ENCODE data around the gene BECN2.

The BECN2 gene

DNA sequence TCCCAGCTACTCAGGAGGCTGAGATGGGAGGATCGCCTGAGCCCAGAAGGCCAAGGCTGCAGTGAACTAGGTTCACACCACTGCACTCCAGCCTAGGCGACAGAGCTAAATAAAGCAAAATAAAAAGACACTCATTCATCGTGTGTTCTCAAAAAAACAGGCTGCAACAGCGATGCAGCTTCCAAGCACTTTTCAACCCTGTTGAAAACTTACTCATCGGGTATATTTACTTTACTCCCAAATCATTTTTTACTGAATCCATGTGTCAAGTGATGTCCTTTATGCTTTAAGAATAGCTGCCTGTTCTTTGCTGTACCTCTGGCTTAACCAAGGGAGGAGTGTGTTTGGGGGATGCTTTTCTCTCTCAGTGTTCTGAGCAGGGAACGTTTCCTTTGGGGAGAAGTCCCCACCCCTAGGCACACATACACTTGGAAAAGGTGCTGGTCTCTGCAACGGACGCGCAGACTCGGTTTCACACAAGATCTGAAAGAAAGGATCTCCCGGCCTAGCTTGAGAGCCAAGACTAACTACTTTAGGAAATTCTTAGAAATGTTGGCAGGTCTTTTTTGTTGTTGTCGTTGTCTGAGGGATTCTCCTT is 39.9 kb downstream of the BECN2 start:
- Histone ChIP-seq H3K9me3 (ENCODE audit: control insufficient read depth, low read length) (no peaks in the 10 kb centered on the region), H3K4me2 (ENCODE audit: low read length, poor library complexity, severe bottlenecking) (no peak overlapping the region), H3K27ac (ENCODE audit: low read length, poor library complexity, severe bottlenecking) (no peak overlapping the region), H3K18ac (ENCODE audit: low read depth in 1 of 2, low read length in 2 of 2) (no peak overlapping the region), H2AFZ (ENCODE audit: low read depth, low read length) (no peak overlapping the region), H2BK5ac (ENCODE audit: low read depth, low read length, poor library complexity, severe bottlenecking) (no peak overlapping the region), H3K36me3 (ENCODE audit: control insufficient read depth in 1 of 2, insufficient read depth in 2 of 2, low read depth in 1 of 2, low read length in 2 of 2) (no peaks in the 10 kb centered on the region), H2BK12ac (ENCODE audit: low read length in 2 of 2) (no peak overlapping the region), H2BK120ac (ENCODE audit: low read depth, low read length) (no peak overlapping the region), H3K79me1 (replicated peaks; ENCODE audit: low read length, poor library complexity, severe bottlenecking) (no peaks in the 10 kb centered on the region), H3K4ac (ENCODE audit: low read depth in 1 of 2, low read length in 2 of 2) (no peak overlapping the region), H2BK15ac (ENCODE audit: low read depth, poor library complexity, severe bottlenecking) (no peak overlapping the region), H3K14ac (ENCODE audit: low read length in 2 of 2) (no peak overlapping the region), H2AK5ac (ENCODE audit: low read length, severe bottlenecking) (peak overlapping the region; percentile 81), H4K8ac (ENCODE audit: low read length) (no peak overlapping the region), H3K4me1 (ENCODE audit: control insufficient read depth, insufficient read depth, low read depth, low read length) (peaks cover 6% of the 10 kb centered on the region), H4K91ac (ENCODE audit: low read length) (no peak overlapping the region), H3K9ac (ENCODE audit: low read length) (peak overlapping the region; percentile 41), H3K27me3 (ENCODE audit: control insufficient read depth in 1 of 2, insufficient read depth in 1 of 2, low read length in 2 of 2) (no peaks in the 10 kb centered on the region), H3K23ac (ENCODE audit: low read length in 2 of 2) (no peak overlapping the region), H3K4me3 (ENCODE audit: insufficient read depth in 1 of 2, low read depth in 1 of 2, low read length in 2 of 2) (no peak overlapping the region)
- 91% methylated on average over 8 of the region's 12 CpGs for WGBS
- DNase-seq: no peak

GRCh38 chr1:241998412-241998921 is 40.9 kb downstream of the BECN2 start:
- no peaks in the 10 kb centered on the region for H3K9me3 ChIP-seq (ENCODE audit: control insufficient read depth, low read length)
- H4K91ac ChIP-seq (ENCODE audit: low read length): no peak overlapping the region
- no peak overlapping the region for H2BK5ac ChIP-seq (ENCODE audit: low read depth, low read length, poor library complexity, severe bottlenecking)
- H3K36me3 ChIP-seq (ENCODE audit: control insufficient read depth in 1 of 2, insufficient read depth in 2 of 2, low read depth in 1 of 2, low read length in 2 of 2): no peaks in the 10 kb centered on the region
- H3K27me3 ChIP-seq (ENCODE audit: control insufficient read depth in 1 of 2, insufficient read depth in 1 of 2, low read length in 2 of 2): no peaks in the 10 kb centered on the region
- H3K4me1 ChIP-seq (ENCODE audit: control insufficient read depth, insufficient read depth, low read depth, low read length): peaks cover 5% of the 10 kb centered on the region
- H3K23ac ChIP-seq (ENCODE audit: low read length in 2 of 2): no peak overlapping the region
- H3K4me3 ChIP-seq (ENCODE audit: insufficient read depth in 1 of 2, low read depth in 1 of 2, low read length in 2 of 2): peak overlapping the region; percentile 28 to 66
- H3K4ac ChIP-seq (ENCODE audit: low read depth in 1 of 2, low read length in 2 of 2): no peak overlapping the region
- peak overlapping the region; percentile 73 for H3K27ac ChIP-seq (ENCODE audit: low read length, poor library complexity, severe bottlenecking)
- H2AFZ ChIP-seq (ENCODE audit: low read depth, low read length): no peak overlapping the region
- WGBS: 17% methylated on average over 17 of the region's 20 CpGs
- H2AK5ac ChIP-seq (ENCODE audit: low read length, severe bottlenecking): no peak overlapping the region
- H3K9ac ChIP-seq (ENCODE audit: low read length): peak overlapping the region; percentile 81
- no peak overlapping the region for H3K14ac ChIP-seq (ENCODE audit: low read length in 2 of 2)
- no peak overlapping the region for H2BK12ac ChIP-seq (ENCODE audit: low read length in 2 of 2)
- no peak overlapping the region for H4K8ac ChIP-seq (ENCODE audit: low read length)
- H2BK15ac ChIP-seq (ENCODE audit: low read depth, poor library complexity, severe bottlenecking): no peak overlapping the region
- DNase-seq: peak; percentile 68
- H2BK120ac ChIP-seq (ENCODE audit: low read depth, low read length): no peak overlapping the region
- H3K18ac ChIP-seq (ENCODE audit: low read depth in 1 of 2, low read length in 2 of 2): no peak overlapping the region
- no peaks in the 10 kb centered on the region for H3K79me1 ChIP-seq (replicated peaks; ENCODE audit: low read length, poor library complexity, severe bottlenecking)
- peak overlapping the region; percentile 37 for H3K4me2 ChIP-seq (ENCODE audit: low read length, poor library complexity, severe bottlenecking)

DNA sequence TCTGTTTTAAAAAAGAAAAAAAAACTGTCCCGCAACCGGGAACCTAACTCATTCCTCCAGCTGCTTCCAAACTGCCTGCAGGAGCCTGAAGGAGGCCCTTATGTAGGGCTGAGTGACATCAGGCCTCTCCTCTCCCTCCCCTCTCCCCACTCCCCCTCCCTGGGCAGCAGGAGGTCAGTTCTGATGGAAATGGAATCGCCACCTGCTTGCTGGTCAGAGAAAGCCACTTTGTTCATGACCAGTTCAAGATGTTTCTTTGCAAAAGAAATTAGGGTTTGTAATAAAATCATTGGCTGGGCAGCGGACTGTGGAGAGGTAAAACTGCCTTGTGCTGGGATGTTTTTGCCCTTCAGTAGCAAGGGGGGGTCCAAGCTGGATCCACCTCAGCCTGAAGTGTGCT is 41.5 kb downstream of the BECN2 start, which contains the start of gene MAP1LC3C:
MAP1LC3C (minus strand) TSS at position 73 of the 400 bp plus-strand sequence. CDS start 90 bp downstream, outside the sequence.
- Histone ChIP-seq H3K14ac (ENCODE audit: low read length in 2 of 2) (no peak within 1 kb of the TSS), H3K27me3 (ENCODE audit: control insufficient read depth in 1 of 2, insufficient read depth in 1 of 2, low read length in 2 of 2) (no peaks in the 10 kb centered on the region), H2AFZ (ENCODE audit: low read depth, low read length) (no peak within 1 kb of the TSS), H3K18ac (ENCODE audit: low read depth in 1 of 2, low read length in 2 of 2) (no peak within 1 kb of the TSS), H3K4ac (ENCODE audit: low read depth in 1 of 2, low read length in 2 of 2) (no peak within 1 kb of the TSS), H3K36me3 (ENCODE audit: control insufficient read depth in 1 of 2, insufficient read depth in 2 of 2, low read depth in 1 of 2, low read length in 2 of 2) (no peaks in the 10 kb centered on the region), H3K9ac (ENCODE audit: low read length) (peak within 1 kb of the TSS; percentile 81), H3K4me2 (ENCODE audit: low read length, poor library complexity, severe bottlenecking) (peak within 1 kb of the TSS; percentile 37), H3K9me3 (ENCODE audit: control insufficient read depth, low read length) (no peaks in the 10 kb centered on the region), H2AK5ac (ENCODE audit: low read length, severe bottlenecking) (no peak within 1 kb of the TSS), H2BK15ac (ENCODE audit: low read depth, poor library complexity, severe bottlenecking) (no peak within 1 kb of the TSS), H2BK5ac (ENCODE audit: low read depth, low read length, poor library complexity, severe bottlenecking) (no peak within 1 kb of the TSS), H2BK120ac (ENCODE audit: low read depth, low read length) (no peak within 1 kb of the TSS), H3K79me1 (replicated peaks; ENCODE audit: low read length, poor library complexity, severe bottlenecking) (no peaks in the 10 kb centered on the region), H4K8ac (ENCODE audit: low read length) (no peak within 1 kb of the TSS), H4K91ac (ENCODE audit: low read length) (no peak within 1 kb of the TSS), H3K4me1 (ENCODE audit: control insufficient read depth, insufficient read depth, low read depth, low read length) (peaks cover 4% of the 10 kb centered on the region), H2BK12ac (ENCODE audit: low read length in 2 of 2) (no peak within 1 kb of the TSS), H3K27ac (ENCODE audit: low read length, poor library complexity, severe bottlenecking) (peak within 1 kb of the TSS; percentile 73), H3K4me3 (ENCODE audit: insufficient read depth in 1 of 2, low read depth in 1 of 2, low read length in 2 of 2) (peak within 1 kb of the TSS; percentile 28 to 66), H3K23ac (ENCODE audit: low read length in 2 of 2) (no peak within 1 kb of the TSS)
- 23% methylated on average over 4 of the region's 4 CpGs for WGBS
- no peak for DNase-seq

GRCh38 chr1:242000434-242000833 is 42.9 kb downstream of the BECN2 start:
- no peak overlapping the region for H2BK12ac ChIP-seq (ENCODE audit: low read length in 2 of 2)
- peaks cover 6% of the 10 kb centered on the region for H3K4me1 ChIP-seq (ENCODE audit: control insufficient read depth, insufficient read depth, low read depth, low read length)
- H3K14ac ChIP-seq (ENCODE audit: low read length in 2 of 2): no peak overlapping the region
- H3K23ac ChIP-seq (ENCODE audit: low read length in 2 of 2): no peak overlapping the region
- H3K36me3 ChIP-seq (ENCODE audit: control insufficient read depth in 1 of 2, insufficient read depth in 2 of 2, low read depth in 1 of 2, low read length in 2 of 2): no peaks in the 10 kb centered on the region
- peak overlapping the region; percentile 44 for H2AK5ac ChIP-seq (ENCODE audit: low read length, severe bottlenecking)
- H2BK120ac ChIP-seq (ENCODE audit: low read depth, low read length): no peak overlapping the region
- DNase-seq: no peak
- no peak overlapping the region for H3K4me2 ChIP-seq (ENCODE audit: low read length, poor library complexity, severe bottlenecking)
- H3K27ac ChIP-seq (ENCODE audit: low read length, poor library complexity, severe bottlenecking): no peak overlapping the region
- no peaks in the 10 kb centered on the region for H3K27me3 ChIP-seq (ENCODE audit: control insufficient read depth in 1 of 2, insufficient read depth in 1 of 2, low read length in 2 of 2)
- H2BK15ac ChIP-seq (ENCODE audit: low read depth, poor library complexity, severe bottlenecking): no peak overlapping the region
- H3K4ac ChIP-seq (ENCODE audit: low read depth in 1 of 2, low read length in 2 of 2): no peak overlapping the region
- H2AFZ ChIP-seq (ENCODE audit: low read depth, low read length): no peak overlapping the region
- H3K9ac ChIP-seq (ENCODE audit: low read length): no peak overlapping the region
- H4K8ac ChIP-seq (ENCODE audit: low read length): no peak overlapping the region
- H3K18ac ChIP-seq (ENCODE audit: low read depth in 1 of 2, low read length in 2 of 2): no peak overlapping the region
- 100% methylated on average over 7 of the region's 7 CpGs for WGBS
- H2BK5ac ChIP-seq (ENCODE audit: low read depth, low read length, poor library complexity, severe bottlenecking): no peak overlapping the region
- H3K4me3 ChIP-seq (ENCODE audit: insufficient read depth in 1 of 2, low read depth in 1 of 2, low read length in 2 of 2): no peak overlapping the region
- no peaks in the 10 kb centered on the region for H3K79me1 ChIP-seq (replicated peaks; ENCODE audit: low read length, poor library complexity, severe bottlenecking)
- no peak overlapping the region for H4K91ac ChIP-seq (ENCODE audit: low read length)
- H3K9me3 ChIP-seq (ENCODE audit: control insufficient read depth, low read length): no peaks in the 10 kb centered on the region
